Nephron progenitor cell (in vitro differentiated cells): ENCODE data around the gene MDM1.

Source experiments
- DNase-seq: peaks from one replicate; pipeline ENCODE4 v3.0.0; 2021
- H3K27ac Mint-ChIP-seq: 2 replicates; pipeline ENCODE4 v1.8.0; 2021; ENCODE audit warnings: mild to moderate bottlenecking, moderate library complexity, mixed read lengths
- H3K27me3 Mint-ChIP-seq: 2 replicates; pipeline ENCODE4 v1.8.0; 2021; ENCODE audit warnings: mild to moderate bottlenecking, low read depth, mixed read lengths; ENCODE audit not compliant: poor library complexity
- H3K36me3 Mint-ChIP-seq: 2 replicates; pipeline ENCODE4 v1.8.0; 2021; ENCODE audit warnings: low read depth, mixed read lengths
- H3K4me1 Mint-ChIP-seq: 2 replicates; pipeline ENCODE4 v1.8.0; 2021; ENCODE audit warnings: mixed read lengths
- H3K4me3 Mint-ChIP-seq: 2 replicates; pipeline ENCODE4 v1.8.0; 2021; ENCODE audit warnings: mild to moderate bottlenecking, moderate library complexity, mixed read lengths
- H3K9me3 Mint-ChIP-seq: 2 replicates; pipeline ENCODE4 v1.8.0; 2021; ENCODE audit warnings: mild to moderate bottlenecking, moderate library complexity, mixed read lengths
- TF ChIP-seq, protein P1 (sequence below): fragments of 200-600 bp; sonication (generic); IDR thresholded peaks from 2 replicates; pipeline ENCODE4 v1.5.0; 2021; ENCODE audit warnings: antibody characterized with exemption

MDM1 gene

DNA sequence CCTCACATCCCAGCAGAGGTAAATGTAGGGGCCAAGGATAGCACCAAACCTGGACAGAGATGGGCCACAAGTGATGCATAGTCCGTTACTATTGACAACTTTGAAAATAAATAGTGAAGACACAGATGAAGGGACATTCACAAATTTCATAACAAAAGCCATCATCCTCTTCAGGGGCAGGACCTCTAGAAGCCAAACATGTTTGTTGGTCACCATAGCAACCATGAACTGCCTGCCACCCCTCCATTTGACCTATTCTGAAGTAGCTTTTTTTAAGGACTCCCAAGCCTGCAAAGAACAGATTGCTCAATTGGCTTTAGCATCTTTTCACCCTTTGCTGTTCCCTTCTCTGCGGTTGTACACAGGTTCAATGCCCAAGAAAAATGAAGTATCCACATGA lies 35.7 kb upstream of the MDM1 start:
- Mint-ChIP-seq H3K27ac (no peak overlapping the region), H3K9me3 (no peaks in the 10 kb centered on the region), H3K4me1 (peaks cover 68% of the 10 kb centered on the region), H3K27me3 (no peaks in the 10 kb centered on the region), H3K4me3 (no peak overlapping the region), H3K36me3 (no peaks in the 10 kb centered on the region)
- TF ChIP-seq, protein P1, sequence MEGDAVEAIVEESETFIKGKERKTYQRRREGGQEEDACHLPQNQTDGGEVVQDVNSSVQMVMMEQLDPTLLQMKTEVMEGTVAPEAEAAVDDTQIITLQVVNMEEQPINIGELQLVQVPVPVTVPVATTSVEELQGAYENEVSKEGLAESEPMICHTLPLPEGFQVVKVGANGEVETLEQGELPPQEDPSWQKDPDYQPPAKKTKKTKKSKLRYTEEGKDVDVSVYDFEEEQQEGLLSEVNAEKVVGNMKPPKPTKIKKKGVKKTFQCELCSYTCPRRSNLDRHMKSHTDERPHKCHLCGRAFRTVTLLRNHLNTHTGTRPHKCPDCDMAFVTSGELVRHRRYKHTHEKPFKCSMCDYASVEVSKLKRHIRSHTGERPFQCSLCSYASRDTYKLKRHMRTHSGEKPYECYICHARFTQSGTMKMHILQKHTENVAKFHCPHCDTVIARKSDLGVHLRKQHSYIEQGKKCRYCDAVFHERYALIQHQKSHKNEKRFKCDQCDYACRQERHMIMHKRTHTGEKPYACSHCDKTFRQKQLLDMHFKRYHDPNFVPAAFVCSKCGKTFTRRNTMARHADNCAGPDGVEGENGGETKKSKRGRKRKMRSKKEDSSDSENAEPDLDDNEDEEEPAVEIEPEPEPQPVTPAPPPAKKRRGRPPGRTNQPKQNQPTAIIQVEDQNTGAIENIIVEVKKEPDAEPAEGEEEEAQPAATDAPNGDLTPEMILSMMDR: no peak
- DNase-seq: no peak

DNA sequence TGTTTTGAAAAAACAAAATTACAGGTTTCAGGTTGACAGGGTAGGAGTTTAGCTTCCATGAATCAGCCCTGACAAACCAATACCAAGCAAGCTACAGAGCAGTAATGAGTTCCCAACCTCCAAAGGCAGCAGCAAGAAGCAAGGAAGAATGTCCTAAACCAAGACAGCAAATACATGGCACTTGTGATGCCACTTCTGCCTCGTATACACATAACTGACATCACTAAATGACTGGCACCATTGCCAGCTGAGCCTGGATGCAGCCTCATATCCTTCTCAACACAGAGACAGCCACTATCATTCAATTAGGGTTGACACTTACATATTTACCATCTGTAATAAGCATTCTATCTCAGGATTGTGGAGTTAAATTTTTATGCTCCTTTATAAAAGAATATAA lies 35.0 kb upstream of the MDM1 start:
- no peaks in the 10 kb centered on the region for H3K27me3 Mint-ChIP-seq
- DNase-seq: no peak
- no peak overlapping the region for H3K4me3 Mint-ChIP-seq
- no peaks in the 10 kb centered on the region for H3K9me3 Mint-ChIP-seq
- TF ChIP-seq, protein P1: no peak
- no peak overlapping the region for H3K27ac Mint-ChIP-seq
- H3K4me1 Mint-ChIP-seq: peaks cover 64% of the 10 kb centered on the region
- no peaks in the 10 kb centered on the region for H3K36me3 Mint-ChIP-seq

GRCh38 chr12:68364893-68365725 lies 32.9 kb upstream of the MDM1 start:
- H3K4me1 Mint-ChIP-seq: peaks cover 55% of the 10 kb centered on the region
- peak overlapping the region; percentile 64 for H3K4me3 Mint-ChIP-seq

DNA sequence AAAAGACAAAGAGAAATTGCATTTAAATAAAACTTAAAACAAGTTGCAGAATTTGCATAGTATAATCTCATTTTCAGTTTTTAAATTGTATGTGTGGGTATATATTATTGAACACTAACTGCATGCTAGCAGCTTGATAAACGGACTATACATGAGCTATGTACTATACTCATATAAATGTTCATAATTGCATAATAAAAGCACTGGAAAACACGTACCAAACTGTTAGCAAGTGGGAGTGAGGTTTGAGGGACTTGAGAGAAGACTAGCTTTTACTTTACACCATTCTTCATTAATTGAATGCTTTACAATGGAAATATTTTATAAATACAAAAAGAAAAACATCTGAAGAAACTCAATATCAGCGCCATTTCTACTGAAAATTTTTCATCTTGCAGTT lies 32.2 kb upstream of the MDM1 start:
- H3K4me1 Mint-ChIP-seq: peaks cover 50% of the 10 kb centered on the region
- H3K9me3 Mint-ChIP-seq: no peaks in the 10 kb centered on the region
- no peak for DNase-seq
- no peaks in the 10 kb centered on the region for H3K27me3 Mint-ChIP-seq
- no peak overlapping the region for H3K4me3 Mint-ChIP-seq
- no peak overlapping the region for H3K27ac Mint-ChIP-seq
- TF ChIP-seq, protein P1: no peak
- no peaks in the 10 kb centered on the region for H3K36me3 Mint-ChIP-seq

More at GRCh38 chr12:68364893-68365725, 32.9 kb upstream of the MDM1 start:
- TF ChIP-seq, protein P1: no peak
- DNase-seq: peak; percentile 63
- H3K27me3 Mint-ChIP-seq: no peaks in the 10 kb centered on the region
- no peaks in the 10 kb centered on the region for H3K36me3 Mint-ChIP-seq
- no peaks in the 10 kb centered on the region for H3K9me3 Mint-ChIP-seq
- H3K27ac Mint-ChIP-seq: peak overlapping the region; percentile 66

DNA sequence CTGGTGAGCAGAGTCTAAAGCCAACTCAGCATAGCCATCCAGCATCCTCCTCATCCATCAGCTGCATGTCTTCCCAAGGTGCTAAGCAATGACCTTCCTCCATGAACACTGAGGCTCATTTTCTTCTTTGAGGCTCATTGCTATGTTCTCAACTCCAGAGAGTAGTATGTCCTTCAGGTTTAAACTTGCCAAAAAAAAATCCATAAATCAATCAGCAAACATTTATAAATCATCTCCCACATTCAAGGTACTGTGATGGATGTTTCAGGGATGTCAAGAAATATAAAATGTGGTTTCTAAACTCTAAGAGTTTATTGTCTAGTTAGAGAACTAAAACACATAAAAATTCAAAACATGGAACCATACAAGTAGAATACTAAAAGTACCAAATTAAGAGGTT lies 29.8 kb upstream of the MDM1 start:
- TF ChIP-seq, protein P1: no peak
- H3K4me3 Mint-ChIP-seq: no peak overlapping the region
- no peaks in the 10 kb centered on the region for H3K36me3 Mint-ChIP-seq
- H3K27me3 Mint-ChIP-seq: no peaks in the 10 kb centered on the region
- peaks cover 63% of the 10 kb centered on the region for H3K4me1 Mint-ChIP-seq
- no peaks in the 10 kb centered on the region for H3K9me3 Mint-ChIP-seq
- H3K27ac Mint-ChIP-seq: no peak overlapping the region
- DNase-seq: no peak

- no peaks in the 10 kb centered on the region for H3K36me3 Mint-ChIP-seq
- TF ChIP-seq, protein P1: no peak
- peaks cover 46% of the 10 kb centered on the region for H3K4me1 Mint-ChIP-seq
- H3K27me3 Mint-ChIP-seq: no peaks in the 10 kb centered on the region
- peak overlapping the region; percentile 40 for H3K27ac Mint-ChIP-seq
- H3K9me3 Mint-ChIP-seq: no peaks in the 10 kb centered on the region
- no peak for DNase-seq
- H3K4me3 Mint-ChIP-seq: no peak overlapping the region
These were observed 27.5 kb upstream of the MDM1 start for GRCh38 chr12:68359674-68360073.
